Immature natural killer cell (primary cell): ENCODE data around the gene XPO4. TPM values are rescaled to one million over a fixed set of nuclear protein-coding genes. Genes with fewer than 3 reads are reported as not detected.
"Not testable (repeated sequence)": the region's sequence is repeated elsewhere in the genome, so short reads cannot be mapped to it uniquely, and the experiment has no call there.

Source experiments
- DNase-seq, 3 donors: peaks; one replicate each; pipeline ENCODE4 v3.0.0; 2022; ENCODE audit warnings: mixed read lengths in 1 of 3
- H3K27ac Mint-ChIP-seq, 6 donors: one replicate each; pipeline ENCODE4 v1.8.0; 2020; ENCODE audit warnings: mixed read lengths in 6 of 6, mild to moderate bottlenecking in 5 of 6, inconsistent platforms in 4 of 6, moderate library complexity in 3 of 6
- H3K27me3 Mint-ChIP-seq, 3 donors: one replicate each; pipeline ENCODE4 v1.8.0; 2020 to 2021; ENCODE audit warnings: low read depth in 3 of 3, mild to moderate bottlenecking in 3 of 3, mixed read lengths in 3 of 3, moderate library complexity in 3 of 3, inconsistent platforms in 1 of 3
- H3K36me3 Mint-ChIP-seq, 3 donors: one replicate each; pipeline ENCODE4 v1.8.0; 2020; ENCODE audit warnings: mixed read lengths in 3 of 3, inconsistent platforms in 2 of 3, mild to moderate bottlenecking in 2 of 3
- H3K4me1 Mint-ChIP-seq, 2 donors: one replicate each; pipeline ENCODE4 v1.8.0; 2020; ENCODE audit warnings: inconsistent platforms in 2 of 2, mild to moderate bottlenecking in 2 of 2, mixed read lengths in 2 of 2, moderate library complexity in 1 of 2
- H3K4me3 Mint-ChIP-seq, 5 donors: one replicate each; pipeline ENCODE4 v1.8.0; 2020; ENCODE audit warnings: mild to moderate bottlenecking in 5 of 5, mixed read lengths in 5 of 5, inconsistent platforms in 3 of 5, moderate library complexity in 3 of 5
- H3K9me3 Mint-ChIP-seq, 6 donors: one replicate each; pipeline ENCODE4 v1.8.0; 2020; ENCODE audit warnings: mild to moderate bottlenecking in 6 of 6, mixed read lengths in 6 of 6, inconsistent platforms in 4 of 6, moderate library complexity in 3 of 6
- polyA plus RNA-seq, 3 donors: library from polyadenylated mRNA; unstranded; fragments of 300-500 nt; fragmentation: Illumina TruSeq; gene quantifications; one replicate each; pipeline ENCODE4 v1.2.3, GENCODE V29; 2021

XPO4 gene
- 1 to 10 TPM; 1.8 to 3.6 (median 2.9) TPM for polyA plus RNA-seq

GRCh38 chr13:20902438-20903163 lies at the start of gene XPO4:
Gene XPO4, minus strand, starts transcription at chr13:20902746. Its CDS starts 8 bp downstream, at chr13:20902738.
- Mint-ChIP-seq H3K27me3 (peaks cover 2 to 7% (median 5%) of the 10 kb centered on the region in 3 donors), H3K4me3 (peak within 1 kb of the TSS; percentile 92 to 99 (median 93)), H3K4me1 (peaks cover 18 to 28% of the 10 kb centered on the region in 2 donors), H3K9me3 (no peaks in the 10 kb centered on the region), H3K27ac (peak within 1 kb of the TSS; percentile 82 to 97 (median 90)), H3K36me3 (peaks cover 4 to 15% (median 13%) of the 10 kb centered on the region in 3 donors)
- DNase-seq: peak; percentile 80 to 84 (median 81)

GRCh38 chr13:20948001-20948400 lies 45.5 kb upstream of the XPO4 start:
- not testable (repeated sequence) for DNase-seq, H3K27ac Mint-ChIP-seq, H3K4me3 Mint-ChIP-seq, H3K9me3 Mint-ChIP-seq, H3K4me1 Mint-ChIP-seq, H3K36me3 Mint-ChIP-seq
- H3K27me3 Mint-ChIP-seq: peaks cover 12 to 15% (median 13%) of the 10 kb centered on the region in 3 donors

GRCh38 chr13:20945952-20946383 lies 43.4 kb upstream of the XPO4 start:
- peak overlapping the region in 2 of 5 donors; percentile 39 to 51 for H3K4me3 Mint-ChIP-seq
- H3K27me3 Mint-ChIP-seq: peaks cover 11 to 14% (median 12%) of the 10 kb centered on the region in 3 donors
- H3K27ac Mint-ChIP-seq: no peak overlapping the region
- peaks cover 0 to 5% of the 10 kb centered on the region in 2 donors for H3K4me1 Mint-ChIP-seq
- no peak for DNase-seq
- H3K9me3 Mint-ChIP-seq: no peaks in the 10 kb centered on the region
- no peaks in the 10 kb centered on the region for H3K36me3 Mint-ChIP-seq

GRCh38 chr13:20942938-20943559 lies 40.5 kb upstream of the XPO4 start:
- no peak for DNase-seq
- H3K36me3 Mint-ChIP-seq: no peaks in the 10 kb centered on the region
- no peak overlapping the region for H3K4me3 Mint-ChIP-seq
- no peak overlapping the region for H3K27ac Mint-ChIP-seq
- peaks cover 4 to 9% (median 8%) of the 10 kb centered on the region in 3 donors for H3K27me3 Mint-ChIP-seq
- no peaks in the 10 kb centered on the region for H3K9me3 Mint-ChIP-seq
- peaks cover 0 to 5% of the 10 kb centered on the region in 2 donors for H3K4me1 Mint-ChIP-seq

GRCh38 chr13:20940511-20940910 lies 38.0 kb upstream of the XPO4 start:
- DNase-seq, H3K4me1 Mint-ChIP-seq, H3K27ac Mint-ChIP-seq, H3K27me3 Mint-ChIP-seq, H3K9me3 Mint-ChIP-seq, H3K4me3 Mint-ChIP-seq, H3K36me3 Mint-ChIP-seq: not testable (repeated sequence)

GRCh38 chr13:20940083-20940482 lies 37.5 kb upstream of the XPO4 start:
- Mint-ChIP-seq H3K4me1 (peaks cover 0 to 3% of the 10 kb centered on the region in 2 donors), H3K9me3 (no peaks in the 10 kb centered on the region), H3K36me3 (no peaks in the 10 kb centered on the region), H3K27ac (no peak overlapping the region), H3K27me3 (peaks cover 2 to 8% (median 3%) of the 10 kb centered on the region in 3 donors), H3K4me3 (no peak overlapping the region)
- no peak for DNase-seq

GRCh38 chr13:20939662-20940061 lies 37.1 kb upstream of the XPO4 start:
- no peaks in the 10 kb centered on the region for H3K9me3 Mint-ChIP-seq
- H3K4me1 Mint-ChIP-seq: peaks cover 0 to 3% of the 10 kb centered on the region in 2 donors
- no peaks in the 10 kb centered on the region for H3K36me3 Mint-ChIP-seq
- H3K27me3 Mint-ChIP-seq: peaks cover 3 to 6% (median 5%) of the 10 kb centered on the region in 3 donors
- H3K27ac Mint-ChIP-seq: no peak overlapping the region
- no peak overlapping the region for H3K4me3 Mint-ChIP-seq
- DNase-seq: no peak

- H3K27ac Mint-ChIP-seq: no peak overlapping the region
- H3K36me3 Mint-ChIP-seq: no peaks in the 10 kb centered on the region
- DNase-seq: no peak
- peaks cover 1 to 5% (median 4%) of the 10 kb centered on the region in 3 donors for H3K27me3 Mint-ChIP-seq
- H3K4me3 Mint-ChIP-seq: no peak overlapping the region
- H3K9me3 Mint-ChIP-seq: no peaks in the 10 kb centered on the region
- H3K4me1 Mint-ChIP-seq: no peaks in the 10 kb centered on the region
Observed at GRCh38 chr13:20938302-20938701, 35.8 kb upstream of the XPO4 start.

GRCh38 chr13:20927596-20928257 lies 25.2 kb upstream of the XPO4 start:
- Mint-ChIP-seq H3K4me1 (no peaks in the 10 kb centered on the region), H3K4me3 (no peak overlapping the region), H3K9me3 (no peaks in the 10 kb centered on the region), H3K36me3 (no peaks in the 10 kb centered on the region), H3K27ac (no peak overlapping the region), H3K27me3 (peaks cover 4 to 10% (median 5%) of the 10 kb centered on the region in 3 donors)
- no peak for DNase-seq

- H3K36me3 Mint-ChIP-seq, DNase-seq, H3K4me1 Mint-ChIP-seq, H3K9me3 Mint-ChIP-seq, H3K4me3 Mint-ChIP-seq, H3K27ac Mint-ChIP-seq, H3K27me3 Mint-ChIP-seq: not testable (repeated sequence)
Observed at GRCh38 chr13:20925395-20925790, 22.8 kb upstream of the XPO4 start.

- H3K36me3 Mint-ChIP-seq: no peaks in the 10 kb centered on the region
- no peaks in the 10 kb centered on the region for H3K9me3 Mint-ChIP-seq
- no peak overlapping the region for H3K4me3 Mint-ChIP-seq
Observed at GRCh38 chr13:20924758-20925394, 22.3 kb upstream of the XPO4 start.

GRCh38 chr13:20923272-20923671 lies 20.7 kb upstream of the XPO4 start:
- H3K4me3 Mint-ChIP-seq: no peak overlapping the region
- H3K27me3 Mint-ChIP-seq: peaks cover 5 to 8% (median 7%) of the 10 kb centered on the region in 3 donors
- H3K4me1 Mint-ChIP-seq: no peaks in the 10 kb centered on the region
- no peaks in the 10 kb centered on the region for H3K9me3 Mint-ChIP-seq
- H3K27ac Mint-ChIP-seq: no peak overlapping the region
- no peaks in the 10 kb centered on the region for H3K36me3 Mint-ChIP-seq
- no peak for DNase-seq

More at GRCh38 chr13:20924758-20925394, 22.3 kb upstream of the XPO4 start:
- H3K4me1 Mint-ChIP-seq: no peaks in the 10 kb centered on the region
- DNase-seq: peak; percentile 49 to 60 (median 58)
- no peak overlapping the region for H3K27ac Mint-ChIP-seq
- H3K27me3 Mint-ChIP-seq: peaks cover 4 to 10% (median 7%) of the 10 kb centered on the region in 3 donors

GRCh38 chr13:20921572-20921971 lies 19.0 kb upstream of the XPO4 start:
- DNase-seq: no peak
- peaks cover 5 to 9% (median 7%) of the 10 kb centered on the region in 3 donors for H3K27me3 Mint-ChIP-seq
- H3K27ac Mint-ChIP-seq: peak overlapping the region in 1 of 6 donors; percentile 52
- H3K4me3 Mint-ChIP-seq: no peak overlapping the region
- no peaks in the 10 kb centered on the region for H3K9me3 Mint-ChIP-seq
- H3K36me3 Mint-ChIP-seq: no peaks in the 10 kb centered on the region
- no peaks in the 10 kb centered on the region for H3K4me1 Mint-ChIP-seq

- not testable (repeated sequence) for H3K36me3 Mint-ChIP-seq, H3K4me1 Mint-ChIP-seq, DNase-seq, H3K9me3 Mint-ChIP-seq, H3K27me3 Mint-ChIP-seq, H3K4me3 Mint-ChIP-seq, H3K27ac Mint-ChIP-seq
Observed at GRCh38 chr13:20915676-20916075, 13.1 kb upstream of the XPO4 start.
